KMS-11 (cell line): ENCODE results near the gene NELL2.

Experiments used
- H2AFZ ChIP-seq: fragments of 200-600 bp; sonication (generic); 2 replicates; pipeline ENCODE4 v1.6.1; 2016; ENCODE audit warnings: antibody characterized with exemption, mixed run types, low read depth
- H3K27ac ChIP-seq: fragments of 200-600 bp; sonication (generic); 2 replicates; pipeline ENCODE4 v1.6.1; 2016; ENCODE audit warnings: mild to moderate bottlenecking, mixed run types
- H3K27me3 ChIP-seq: fragments of 200-600 bp; sonication (generic); 2 replicates; pipeline ENCODE4 v1.6.1; 2017; ENCODE audit warnings: mild to moderate bottlenecking, low read depth, mixed run types, moderate library complexity; ENCODE audit not compliant: insufficient read depth
- H3K36me3 ChIP-seq: fragments of 200-600 bp; sonication (generic); 2 replicates; pipeline ENCODE4 v1.6.1; 2017; ENCODE audit warnings: mild to moderate bottlenecking, mixed run types; ENCODE audit not compliant: insufficient read depth
- H3K4me1 ChIP-seq: fragments of 200-600 bp; sonication (generic); 2 replicates; pipeline ENCODE4 v1.6.1; 2016; ENCODE audit warnings: mild to moderate bottlenecking, low read depth, mixed run types; ENCODE audit not compliant: poor library complexity, severe bottlenecking
- H3K4me2 ChIP-seq: fragments of 200-600 bp; sonication (generic); 2 replicates; pipeline ENCODE4 v1.7.0; 2016; ENCODE audit warnings: mild to moderate bottlenecking, mixed run types
- H3K4me3 ChIP-seq: fragments of 200-600 bp; sonication (generic); IDR thresholded peaks from 2 replicates; pipeline ENCODE4 v1.6.1; 2017; ENCODE audit warnings: low read depth, low read length, mixed read lengths; ENCODE audit not compliant: insufficient read depth
- H3K79me2 ChIP-seq: fragments of 200-600 bp; sonication (generic); 2 replicates; pipeline ENCODE4 v1.6.1; 2016; ENCODE audit warnings: low read depth, mixed run types; ENCODE audit not compliant: insufficient read depth
- H3K9ac ChIP-seq: fragments of 200-600 bp; sonication (generic); 2 replicates; pipeline ENCODE4 v1.6.1; 2016; ENCODE audit warnings: mild to moderate bottlenecking, mixed run types
- H4K20me1 ChIP-seq: fragments of 200-600 bp; sonication (generic); 2 replicates; pipeline ENCODE4 v1.6.1; 2016; ENCODE audit warnings: mild to moderate bottlenecking, mixed run types; ENCODE audit not compliant: insufficient read depth
- CTCF ChIP-seq: fragments of 200-600 bp; sonication (generic); conservative IDR thresholded peaks from 2 replicates; pipeline ENCODE4 v1.6.1; 2017; ENCODE audit warnings: low read depth, mild to moderate bottlenecking, antibody characterized with exemption, low read length, moderate library complexity, mixed read lengths

NELL2 gene

GRCh38 chr12:44460261-44460660 lies 415.9 kb downstream of the NELL2 start:
- H3K9ac ChIP-seq, result no peak overlapping the region
- H3K79me2 ChIP-seq, result no peaks in the 10 kb centered on the region
- no peaks in the 10 kb centered on the region for H4K20me1 ChIP-seq
- no peak overlapping the region for H3K27ac ChIP-seq
- no peak overlapping the region for H3K4me2 ChIP-seq
- H3K36me3 ChIP-seq, result no peaks in the 10 kb centered on the region; the same call in 1 of the 2 replicates
- no peaks in the 10 kb centered on the region for H3K4me1 ChIP-seq
- no peak overlapping the region for H3K4me3 ChIP-seq
- H2AFZ ChIP-seq, result no peak overlapping the region
- no peak for TF ChIP-seq CTCF
- H3K27me3 ChIP-seq, result no peaks in the 10 kb centered on the region

GRCh38 chr12:44459569-44459968 lies 416.5 kb downstream of the NELL2 start:
- H3K79me2 ChIP-seq, result no peaks in the 10 kb centered on the region
- H3K27me3 ChIP-seq, result no peaks in the 10 kb centered on the region
- H4K20me1 ChIP-seq, result no peaks in the 10 kb centered on the region
- no peak overlapping the region for H3K4me3 ChIP-seq
- no peaks in the 10 kb centered on the region for H3K4me1 ChIP-seq
- H3K9ac ChIP-seq, result no peak overlapping the region
- no peak overlapping the region for H3K27ac ChIP-seq
- no peak overlapping the region for H3K4me2 ChIP-seq
- no peak for TF ChIP-seq CTCF
- no peak overlapping the region for H2AFZ ChIP-seq
- H3K36me3 ChIP-seq, result no peaks in the 10 kb centered on the region; the same call in 1 of the 2 replicates
